Femur (tissue), 1 donor: ENCODE results near the gene BST1.
"Not testable (repeated sequence)": the region's sequence is repeated elsewhere in the genome, so short reads cannot be mapped to it uniquely, and the experiment has no call there.

Experiments used
- DNase-seq: peaks from one replicate; pipeline ENCODE4 v3.0.0-alpha.2; 2017

The BST1 gene

GRCh38 chr4:15753786-15754185 lies 50.9 kb downstream of the BST1 start:
- DNase-seq = no peak

DNA sequence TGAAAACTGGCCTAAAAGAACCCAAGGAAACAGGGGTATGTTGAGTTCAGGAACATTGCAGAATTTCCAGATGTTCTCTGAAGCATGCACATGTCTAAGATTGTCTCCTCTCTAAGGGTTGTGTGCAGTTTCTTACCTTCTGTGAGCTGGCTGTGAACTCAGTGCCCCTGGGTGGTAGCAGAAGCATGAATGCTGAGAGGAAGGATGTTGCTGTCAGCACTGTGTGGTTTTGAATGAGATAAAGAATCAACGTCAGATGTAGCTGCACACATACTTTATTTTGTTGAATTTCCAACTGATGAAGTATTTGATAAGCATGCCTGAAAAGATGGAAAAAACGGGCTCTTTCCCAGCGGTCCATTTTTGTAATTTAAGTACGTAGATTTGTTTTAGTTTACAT lies 51.5 kb downstream of the BST1 start:
- DNase-seq = no peak

- no peak for DNase-seq
Observed at GRCh38 chr4:15755321-15756155, 52.7 kb downstream of the BST1 start.

DNA sequence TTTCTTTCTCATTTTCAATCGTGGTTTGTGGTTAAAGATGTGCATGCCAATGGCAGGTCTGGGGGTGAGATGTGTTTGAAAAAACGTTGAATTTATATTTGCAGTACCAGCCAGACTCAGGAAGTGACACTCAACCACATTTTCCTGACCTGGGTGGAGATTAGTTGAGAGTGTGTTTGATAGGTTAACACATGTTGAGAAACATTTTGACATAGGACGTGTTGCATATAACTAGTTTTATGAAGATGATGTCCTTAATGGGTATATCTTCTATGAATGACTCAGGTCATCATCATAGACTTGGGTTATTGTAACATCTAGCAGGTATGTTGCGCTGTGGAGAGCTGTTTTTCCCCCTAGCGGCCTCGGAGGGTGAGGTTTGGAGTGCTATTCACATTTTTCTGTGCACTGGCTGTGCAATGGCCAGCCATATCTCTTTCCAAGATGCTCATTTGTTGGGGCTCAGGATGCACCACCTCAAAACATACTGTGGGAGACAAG lies 53.5 kb downstream of the BST1 start:
- DNase-seq = no peak

DNA sequence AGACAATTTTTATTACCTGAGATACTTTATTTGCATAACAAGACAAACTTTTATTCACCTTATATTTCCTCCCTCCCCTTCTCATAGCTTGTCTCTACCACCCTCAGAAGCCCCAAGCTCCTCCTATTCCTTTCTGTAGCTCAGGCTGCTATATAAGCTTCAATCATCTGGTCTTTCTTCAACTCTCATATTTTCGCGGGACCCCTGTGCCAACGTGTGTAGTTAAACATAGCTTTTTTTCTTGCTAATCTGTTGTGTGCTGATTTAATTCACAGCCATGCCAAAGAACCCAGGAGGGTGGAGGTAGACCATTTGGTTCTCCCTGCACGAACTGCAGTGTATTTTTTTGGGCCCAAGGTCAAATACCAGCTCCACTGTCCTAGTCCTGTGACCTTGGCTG lies 54.2 kb downstream of the BST1 start:
- DNase-seq = no peak

- no peak for DNase-seq
Observed at GRCh38 chr4:15758294-15758693, 55.4 kb downstream of the BST1 start.

DNA sequence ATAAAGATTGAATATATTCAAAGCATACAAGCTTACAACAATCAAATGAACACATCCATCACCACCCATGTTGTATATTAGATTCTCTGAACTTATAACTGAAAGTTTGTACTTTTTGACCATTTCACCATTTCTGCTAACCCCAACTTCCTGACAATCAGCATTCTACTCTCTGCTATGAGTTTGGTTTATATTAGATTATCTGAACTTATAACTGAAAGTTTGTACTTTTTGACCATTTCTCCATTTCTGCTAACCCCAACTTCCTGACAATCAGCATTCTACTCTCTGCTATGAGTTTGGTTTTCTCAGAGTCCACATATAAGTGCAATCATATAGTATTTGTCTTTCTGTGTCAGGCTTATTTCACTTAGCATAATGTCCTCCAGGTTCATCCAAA lies 59.6 kb downstream of the BST1 start:
- DNase-seq = not testable (repeated sequence)

DNA sequence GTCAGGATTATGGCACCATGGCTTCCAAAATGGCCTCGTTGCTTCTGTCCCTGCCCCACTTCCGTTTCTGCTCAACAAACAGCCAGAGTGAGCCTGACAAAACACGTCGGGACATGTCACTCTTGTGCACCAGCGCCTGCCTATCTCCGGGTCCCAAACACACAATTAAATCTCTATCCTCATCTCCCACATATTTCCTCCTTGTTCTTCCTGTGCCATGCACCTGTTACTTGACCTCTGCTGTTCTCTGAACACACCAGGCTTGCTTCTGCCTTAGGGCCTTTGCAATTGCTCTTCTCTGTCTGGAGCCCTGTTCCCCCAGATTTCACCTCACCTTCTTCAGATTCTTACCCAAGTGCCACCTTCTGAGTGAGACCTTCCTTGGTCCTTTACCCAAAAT lies 62.5 kb downstream of the BST1 start:
- no peak for DNase-seq

DNA sequence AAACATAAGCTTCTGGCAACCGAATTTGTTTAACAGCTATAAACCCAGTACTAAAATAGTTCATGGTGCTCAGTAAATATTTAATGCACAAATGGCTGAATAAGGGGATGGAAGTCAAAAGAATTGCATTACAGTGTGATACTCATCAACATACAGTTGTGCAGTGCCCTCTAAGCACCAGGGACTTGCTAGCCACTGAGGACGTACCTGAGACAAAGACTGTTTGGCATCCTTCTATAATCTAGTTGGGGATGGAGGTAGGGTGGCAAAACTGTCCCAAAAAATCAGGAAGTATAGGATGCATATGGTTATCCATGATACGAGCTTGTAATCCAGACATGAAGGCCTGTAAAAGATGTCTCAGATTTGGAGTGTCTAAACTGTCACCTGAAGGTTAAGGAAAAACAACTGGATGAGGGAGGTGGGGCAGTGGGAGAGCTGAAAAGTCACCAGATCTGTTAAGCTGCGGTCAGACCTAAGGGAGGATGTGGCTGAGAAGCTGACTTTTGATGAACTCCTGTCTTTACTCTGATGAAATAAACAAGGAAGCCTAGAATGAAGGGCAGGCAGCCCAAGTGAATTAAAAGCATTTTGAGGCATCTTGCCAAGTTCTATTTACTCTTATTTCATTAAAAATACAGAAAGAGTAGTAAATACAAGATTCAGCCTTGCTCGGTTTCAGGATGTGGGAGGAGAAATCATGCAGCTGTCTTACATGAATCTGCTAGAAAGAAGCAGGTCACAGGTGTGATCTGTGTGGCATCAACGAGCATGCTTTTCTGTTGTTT lies 63.2 kb downstream of the BST1 start:
- no peak for DNase-seq

DNA sequence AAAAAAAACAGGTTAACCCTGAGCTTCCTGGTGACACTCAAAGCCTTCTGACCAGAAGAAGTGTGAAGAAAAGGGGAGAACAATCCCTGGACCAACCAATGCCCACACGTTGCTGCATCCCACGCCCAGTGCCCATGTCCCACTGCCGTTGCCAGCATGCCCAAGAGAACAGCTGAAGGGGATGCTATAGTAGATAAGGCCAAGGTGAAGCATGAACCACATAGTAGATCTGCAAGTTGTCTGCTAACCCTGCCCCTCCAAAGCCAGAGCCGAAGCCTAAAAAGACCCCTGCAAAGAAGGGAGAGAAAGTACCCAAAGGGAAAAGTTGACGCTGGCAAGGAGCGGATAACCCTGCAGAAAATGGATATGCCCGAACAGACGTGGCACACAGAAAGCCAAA lies 64.0 kb downstream of the BST1 start:
- no peak for DNase-seq

- no peak for DNase-seq
Observed at GRCh38 chr4:15769202-15769601, 66.3 kb downstream of the BST1 start.

GRCh38 chr4:15771216-15772058 lies 68.6 kb downstream of the BST1 start:
- DNase-seq = no peak

GRCh38 chr4:15774020-15774420 lies 71.2 kb downstream of the BST1 start:
- DNase-seq = no peak

DNA sequence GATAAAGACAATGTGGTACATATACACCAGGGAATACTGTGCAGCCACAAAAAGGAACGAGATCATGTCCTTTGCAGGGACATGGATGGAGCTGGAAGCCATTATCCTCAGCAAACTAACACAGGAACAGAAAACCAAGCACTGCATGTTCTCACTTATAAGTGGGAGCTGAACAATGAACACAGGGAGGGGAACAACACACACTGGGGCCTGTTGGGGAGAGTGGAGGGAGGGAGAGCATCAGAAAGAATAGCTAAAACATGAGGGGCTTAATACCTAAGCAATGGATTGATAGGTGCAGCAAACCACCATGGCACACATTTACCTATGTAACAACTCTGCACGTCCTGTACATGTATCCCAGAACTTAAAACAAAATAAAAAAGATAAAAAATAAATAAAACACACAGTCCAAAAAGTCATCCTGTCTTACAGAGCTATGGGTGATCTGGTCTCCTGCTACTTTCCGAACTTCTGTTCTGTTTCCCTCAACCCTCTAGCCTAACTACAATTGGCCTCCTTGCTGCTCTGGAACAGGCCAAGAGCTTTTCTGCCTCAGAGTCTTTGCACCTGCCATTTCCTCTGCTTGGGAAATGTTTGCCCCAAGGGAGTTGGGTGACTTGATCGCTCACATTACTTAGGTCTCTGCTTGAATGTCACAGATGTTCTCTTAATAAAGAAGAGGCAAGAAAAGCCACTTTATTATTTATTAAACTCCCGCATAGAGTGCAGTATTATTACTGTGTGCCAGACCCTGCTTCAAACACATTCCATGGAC lies 74.2 kb downstream of the BST1 start:
- no peak for DNase-seq

- no peak for DNase-seq
Observed at GRCh38 chr4:15777697-15778288, 74.9 kb downstream of the BST1 start.

- DNase-seq = peak; percentile 63
Observed at GRCh38 chr4:15778289-15779241, 75.7 kb downstream of the BST1 start, which contains the start of gene CD38. Gene CD38, plus strand, starts transcription at chr4:15778328. Its CDS starts 87 bp downstream, at chr4:15778415.

DNA sequence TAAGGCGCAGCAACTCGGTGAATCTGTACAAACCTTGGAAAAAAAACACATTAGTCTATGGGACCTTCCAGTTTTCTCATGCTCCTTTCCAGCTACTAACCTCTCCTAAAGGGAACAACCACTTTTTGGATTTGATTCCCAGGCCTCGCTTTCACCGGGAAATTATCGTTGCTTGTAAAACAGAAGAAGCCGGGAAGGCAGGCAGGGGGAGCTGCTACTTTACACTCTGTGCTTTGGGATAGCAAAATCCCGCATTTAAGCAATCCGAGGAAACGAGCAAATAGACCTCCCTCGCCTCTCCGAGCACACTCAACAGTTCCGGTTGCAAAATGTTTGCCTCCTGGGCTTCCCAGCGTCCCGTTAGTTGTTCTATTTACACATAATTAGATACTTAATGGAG lies 76.4 kb downstream of the BST1 start:
- peak; percentile 74 for DNase-seq

DNA sequence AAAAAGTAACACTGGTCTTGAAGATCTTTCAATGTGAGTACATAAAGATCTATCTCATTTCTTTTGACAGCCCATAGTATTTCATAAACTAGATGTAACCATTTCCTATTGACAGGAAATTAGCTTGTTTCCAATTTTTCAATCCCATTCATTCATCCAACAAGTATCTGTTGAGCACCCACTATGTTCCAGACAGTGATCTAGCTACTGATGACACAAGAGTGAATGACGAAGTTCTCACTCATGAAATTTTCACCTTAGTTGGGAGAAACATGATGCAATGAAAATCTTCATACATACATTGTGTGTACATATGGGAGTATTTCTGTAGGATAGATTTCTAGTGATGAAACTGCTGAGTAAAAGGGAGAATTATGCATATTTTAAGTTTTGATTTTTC lies 76.9 kb downstream of the BST1 start:
- no peak for DNase-seq

DNA sequence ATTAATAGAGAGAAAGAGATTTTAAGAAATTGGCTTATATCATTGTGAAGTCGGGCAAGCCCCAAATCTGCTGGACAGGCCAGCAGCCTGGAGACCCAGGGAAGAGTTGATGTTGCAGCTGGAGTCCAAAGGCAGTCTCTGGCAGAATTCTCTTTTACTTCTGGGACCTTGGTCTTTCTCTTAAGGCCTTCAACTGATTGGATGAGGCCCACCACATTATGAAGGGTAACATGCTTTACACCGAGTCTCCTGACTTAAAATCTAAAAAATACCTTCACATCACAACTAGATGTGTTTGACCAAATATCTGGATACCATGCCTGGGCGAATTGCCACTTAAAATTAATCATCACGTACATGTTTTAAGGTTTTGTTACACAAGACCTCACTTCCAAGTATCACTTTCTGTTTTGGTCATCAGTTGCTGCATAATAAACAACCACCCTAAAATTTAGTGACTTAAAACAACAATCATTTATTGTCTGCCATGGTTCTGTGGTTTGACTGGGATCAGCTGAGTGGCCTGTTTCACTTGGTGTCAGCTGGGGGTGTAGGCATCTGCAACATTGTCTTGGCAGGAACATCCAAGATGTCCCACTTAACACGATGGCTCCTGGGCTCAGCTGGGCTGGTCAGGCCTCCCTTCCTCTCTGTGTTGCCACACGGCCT lies 78.7 kb downstream of the BST1 start:
- DNase-seq = no peak
